ENCODE data around the gene FLRT2.

The FLRT2 gene

DNA sequence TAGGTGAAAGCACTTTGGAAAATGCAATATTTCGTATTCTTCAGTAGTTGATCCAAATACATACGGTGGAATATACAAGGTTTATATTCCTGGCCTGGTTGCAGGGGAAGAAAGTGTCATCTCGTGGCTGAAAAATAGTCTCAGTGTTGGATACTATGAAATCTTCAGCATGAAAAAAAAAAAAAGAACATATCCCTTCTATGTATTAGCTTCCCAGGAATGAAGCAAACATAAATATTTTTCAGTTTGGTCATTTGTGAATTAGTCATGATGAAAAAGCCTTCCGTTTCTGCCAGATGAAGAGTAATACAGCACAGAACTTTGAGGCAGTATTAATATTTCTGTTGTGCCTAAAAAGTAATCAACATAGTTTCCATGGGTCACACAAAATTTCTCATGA, 36.7 kb downstream of the FLRT2 start:
- FAIRE-seq = no peak

DNA sequence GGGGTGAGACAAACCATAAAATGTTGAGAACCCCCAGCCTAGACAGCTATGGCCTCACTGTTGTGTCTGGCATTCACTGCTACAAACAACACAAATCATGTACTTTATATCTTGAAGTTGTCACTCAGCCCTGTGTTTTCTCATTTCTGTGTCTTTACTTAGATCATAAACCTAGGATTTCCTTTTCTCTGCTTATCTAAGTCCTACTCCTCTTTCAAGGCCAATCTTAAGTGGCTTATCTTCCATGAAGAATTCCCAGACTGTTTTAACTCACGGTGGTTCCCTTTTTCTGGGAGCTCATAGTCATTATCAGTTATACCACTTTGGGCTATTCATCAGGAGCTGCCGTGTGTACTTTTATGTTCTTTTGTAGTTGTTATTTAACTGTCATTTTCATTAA, 42.1 kb downstream of the FLRT2 start:
- no peak for FAIRE-seq

DNA sequence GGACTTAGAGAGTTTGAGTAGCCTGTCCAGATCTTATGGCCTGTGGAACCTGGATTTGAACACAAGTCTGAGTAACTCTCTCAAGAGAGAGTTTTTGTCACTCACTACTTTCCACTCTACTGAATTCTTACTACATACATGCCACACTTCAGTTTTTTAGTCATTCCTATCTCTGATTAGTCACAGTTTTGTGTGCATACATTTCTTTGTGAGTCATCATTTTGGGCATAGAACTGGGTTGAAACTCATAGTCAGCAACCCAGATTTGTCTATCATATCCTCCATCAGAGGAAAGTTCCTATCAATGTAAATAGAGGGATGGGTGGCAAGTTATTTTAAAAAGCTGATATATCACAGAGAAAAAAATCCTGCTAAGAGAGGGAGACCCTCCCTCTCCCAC, 42.9 kb downstream of the FLRT2 start:
- no peak for FAIRE-seq

DNA sequence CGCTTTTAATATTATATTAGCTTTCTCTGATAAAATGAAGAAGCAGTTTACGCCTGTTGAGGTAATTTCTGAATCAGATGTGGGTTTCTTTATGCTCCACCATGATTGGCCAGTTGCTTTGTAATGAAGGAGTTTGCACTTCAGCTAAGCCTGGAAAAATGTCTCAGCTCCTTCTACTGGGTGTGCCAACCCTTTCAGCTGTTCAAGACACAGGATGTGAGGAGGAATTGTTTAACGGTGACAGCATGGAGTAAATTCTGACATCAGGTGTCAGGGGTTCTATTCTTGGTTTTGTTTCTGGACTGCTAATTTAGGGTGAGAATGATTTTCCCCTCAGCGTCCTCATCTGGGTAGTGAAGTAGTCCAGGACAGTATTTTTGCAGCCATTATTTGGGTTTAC, 43.5 kb downstream of the FLRT2 start:
- no peak for FAIRE-seq

DNA sequence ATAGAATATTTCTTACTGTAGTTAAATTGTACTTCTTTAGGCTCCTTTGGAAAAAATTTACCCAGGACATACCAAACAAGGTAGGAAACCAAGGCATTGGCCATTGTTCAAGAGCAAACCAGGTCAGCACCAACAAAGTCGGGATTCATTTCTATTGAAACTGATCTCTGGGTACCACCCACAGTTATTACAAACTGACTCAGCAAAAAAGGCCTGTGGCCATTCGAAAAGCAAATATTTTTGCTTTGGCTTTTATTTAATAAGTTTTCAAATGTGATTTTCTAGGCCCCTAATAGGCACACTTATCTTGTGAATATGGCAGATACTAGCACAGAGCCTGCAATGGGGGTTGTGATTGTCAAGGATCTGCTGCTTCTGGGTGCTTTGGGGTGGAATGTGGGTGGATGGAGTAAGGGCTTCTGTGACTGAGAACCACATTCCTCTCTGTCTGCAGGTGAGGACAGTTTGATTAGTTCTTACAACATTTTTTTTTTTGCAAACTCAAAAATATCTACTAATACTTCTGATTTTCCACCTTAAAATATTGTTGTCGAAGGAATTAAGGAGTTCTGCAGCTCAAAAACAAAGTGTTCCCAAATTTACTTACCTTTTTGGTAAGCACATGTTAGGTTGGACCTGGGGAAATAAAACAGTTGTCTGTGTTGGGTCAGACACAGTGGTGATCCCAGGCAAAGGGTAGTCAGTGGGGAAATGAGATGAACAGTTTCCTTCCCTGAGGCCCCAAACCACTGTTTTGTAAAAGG, 45.1 kb downstream of the FLRT2 start:
- no peak for FAIRE-seq

DNA sequence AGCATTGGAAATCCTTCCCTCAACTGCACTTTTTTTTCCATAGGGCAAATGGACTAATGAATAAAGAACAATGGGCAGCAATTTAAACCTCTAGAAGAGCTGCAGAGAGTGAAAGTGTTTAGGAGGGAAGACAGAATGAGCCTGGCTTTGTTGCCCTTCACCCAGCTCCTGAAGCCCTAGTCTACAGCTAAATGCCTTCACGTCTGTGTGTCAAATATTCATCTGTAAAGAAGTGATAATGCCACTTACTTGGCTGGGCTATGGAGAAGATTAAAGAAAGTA, 45.6 kb downstream of the FLRT2 start:
- FAIRE-seq = no peak

DNA sequence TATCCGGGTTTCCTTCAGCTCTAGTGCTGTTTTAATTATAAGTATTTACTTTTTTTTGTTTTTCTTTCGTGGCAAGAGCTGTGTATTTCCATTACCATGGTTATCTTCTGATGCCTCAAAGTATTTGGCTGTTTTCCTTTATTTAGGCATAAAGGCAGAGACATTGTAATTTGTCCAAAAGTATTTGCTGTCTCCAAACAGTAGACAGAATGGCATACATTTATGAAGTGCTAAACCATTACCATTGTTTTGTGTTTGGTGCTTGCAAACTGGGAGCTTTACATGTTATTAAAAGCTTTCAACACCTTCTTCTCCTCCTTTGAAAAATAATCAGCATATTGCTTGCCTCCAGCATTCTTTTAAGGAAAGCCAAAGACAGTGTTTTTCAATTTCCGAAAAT, 46.3 kb downstream of the FLRT2 start:
- no peak for FAIRE-seq

DNA sequence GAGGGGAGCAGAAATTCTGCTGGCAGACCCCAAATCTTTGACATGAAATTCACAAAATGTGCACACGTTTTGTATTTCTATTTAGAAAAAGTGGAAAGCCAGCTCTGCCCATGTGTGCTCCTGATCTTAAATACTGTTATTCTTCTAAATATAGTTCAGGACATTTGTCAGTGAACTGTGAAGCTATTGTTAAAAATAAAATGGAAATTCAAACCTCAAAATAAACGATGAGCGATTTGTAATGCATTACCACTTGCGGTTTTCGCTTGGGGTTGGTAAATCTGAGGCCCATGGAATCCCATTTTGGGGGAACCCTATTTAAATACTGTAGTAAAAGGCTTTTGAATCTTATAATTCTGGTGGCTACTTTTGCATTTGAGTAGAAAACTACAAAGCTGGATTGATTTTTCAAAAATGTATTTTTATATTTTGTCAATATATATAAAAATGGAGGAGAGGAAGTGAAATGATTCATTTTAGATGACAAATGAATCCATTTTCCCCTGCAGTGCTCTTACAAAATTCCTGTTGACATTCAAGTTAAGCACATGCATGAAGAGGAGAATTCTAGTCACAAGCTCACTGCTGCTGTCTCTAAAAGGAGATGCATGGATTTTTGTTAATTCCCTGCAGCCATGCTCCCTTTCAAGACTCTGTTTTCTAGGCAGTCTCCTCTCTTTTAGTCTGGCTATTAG, 47.1 kb downstream of the FLRT2 start:
- no peak for FAIRE-seq

DNA sequence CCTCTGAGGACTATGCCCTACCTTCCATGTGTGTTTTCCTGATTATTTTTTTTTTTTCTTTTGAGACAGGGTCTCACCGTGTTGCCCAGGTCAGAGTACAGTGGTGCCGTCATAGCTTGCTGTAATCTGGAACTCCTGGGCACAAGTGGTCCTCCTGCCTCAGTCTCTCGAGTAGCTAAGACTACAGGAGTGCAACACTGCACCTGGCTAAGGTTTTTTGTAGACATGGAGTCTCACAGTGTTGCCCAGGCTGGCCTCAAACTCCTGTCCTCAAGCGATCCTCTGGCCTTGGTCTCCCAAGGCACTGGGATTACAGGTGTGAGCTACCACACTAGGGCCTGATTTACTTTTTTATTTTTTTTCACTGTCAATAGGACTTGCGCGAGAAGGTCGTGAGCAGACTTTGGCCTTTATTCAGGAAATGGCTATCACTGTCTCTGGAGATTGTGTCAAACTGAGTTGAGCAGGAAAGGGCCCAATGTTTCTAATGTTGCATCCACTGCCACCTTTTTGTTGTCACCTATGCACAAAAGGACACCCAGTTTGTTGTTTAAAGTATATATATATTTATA, 47.7 kb downstream of the FLRT2 start:
- FAIRE-seq = no peak

DNA sequence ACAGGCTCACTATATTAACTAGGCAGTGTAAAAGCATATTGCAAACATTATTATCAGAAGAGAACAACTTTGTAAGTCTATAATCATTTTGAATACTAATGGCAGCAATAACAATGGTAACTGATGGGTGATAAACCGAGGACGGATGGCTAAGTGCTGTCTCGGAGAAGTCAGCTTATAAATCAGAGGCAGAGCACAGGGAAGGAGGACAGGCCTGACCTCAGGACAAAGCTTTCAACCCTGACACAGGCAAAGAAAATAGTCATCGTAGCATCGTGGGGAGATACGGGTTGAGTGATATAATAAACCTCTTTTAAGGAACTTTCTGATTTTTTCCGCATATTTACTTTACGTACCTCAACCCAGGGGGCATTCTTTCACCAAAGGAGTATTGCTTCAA, 48.4 kb downstream of the FLRT2 start:
- no peak for FAIRE-seq

DNA sequence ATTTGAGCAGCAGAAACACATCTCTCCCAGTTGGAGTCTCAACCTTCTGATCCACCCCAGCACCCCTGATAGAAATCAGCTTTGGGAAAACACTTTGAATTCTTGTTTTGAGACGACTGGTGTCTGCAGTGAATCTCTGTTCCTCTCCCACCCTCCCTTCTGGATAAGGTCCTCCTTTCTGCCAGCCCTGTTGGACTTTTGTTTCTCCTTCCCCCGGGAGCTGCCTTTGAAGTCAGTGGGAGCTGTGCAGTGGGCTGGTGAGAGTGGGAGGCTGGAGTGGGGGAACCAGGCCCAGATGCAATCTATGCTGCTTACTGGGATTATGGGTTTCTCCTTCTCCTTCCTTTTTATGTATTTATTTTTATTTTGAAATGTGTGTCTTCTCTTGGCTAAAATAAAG, 49.0 kb downstream of the FLRT2 start:
- FAIRE-seq = no peak

DNA sequence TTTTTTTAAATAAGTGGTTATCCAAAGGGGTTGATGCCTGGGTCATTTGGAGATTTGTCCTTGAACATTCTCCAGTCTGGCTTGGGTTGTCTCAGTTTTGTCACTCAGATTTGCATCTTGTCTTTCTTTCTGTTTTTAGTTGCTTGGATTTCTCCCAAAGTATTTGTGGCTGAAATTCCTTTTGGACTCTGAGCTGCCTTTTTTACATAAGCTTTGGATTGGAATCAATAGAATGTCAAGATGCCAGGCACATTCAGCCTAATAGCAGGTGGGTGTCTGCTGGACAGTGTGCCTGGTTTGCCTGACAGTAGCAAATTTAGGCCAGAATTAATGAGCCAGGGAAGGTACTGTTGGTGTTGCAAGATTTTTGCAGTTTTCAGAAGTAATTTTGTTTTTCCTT, 50.0 kb downstream of the FLRT2 start:
- no peak for FAIRE-seq

DNA sequence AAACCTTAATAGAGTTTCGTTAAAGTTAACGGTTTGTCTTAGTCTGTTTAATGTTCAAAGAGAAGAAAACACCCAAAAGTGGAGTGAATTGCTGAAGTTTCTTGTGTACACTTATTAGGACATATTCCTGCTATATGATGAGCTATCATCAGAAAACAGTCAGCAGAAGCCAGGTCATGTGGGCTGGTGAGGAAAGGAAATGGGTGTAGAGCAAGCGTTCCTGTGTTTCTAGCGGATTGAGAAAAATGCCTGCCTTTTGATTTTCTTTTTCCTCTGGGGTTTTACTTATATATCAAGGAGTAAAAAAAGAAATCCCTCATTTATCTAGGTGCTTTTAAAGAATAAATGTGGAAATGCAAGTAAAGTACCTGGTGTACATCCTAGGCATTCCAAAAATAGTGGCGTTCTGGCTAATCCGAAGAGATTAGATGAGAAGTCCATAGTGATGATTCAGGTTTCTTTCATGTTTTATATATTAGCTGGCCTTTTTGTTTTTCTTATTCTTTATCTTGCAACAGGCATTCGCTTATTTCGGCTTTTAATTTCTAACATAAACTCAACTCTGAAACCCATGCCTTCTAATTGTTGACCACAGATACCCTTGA, 50.7 kb downstream of the FLRT2 start:
- no peak for FAIRE-seq

DNA sequence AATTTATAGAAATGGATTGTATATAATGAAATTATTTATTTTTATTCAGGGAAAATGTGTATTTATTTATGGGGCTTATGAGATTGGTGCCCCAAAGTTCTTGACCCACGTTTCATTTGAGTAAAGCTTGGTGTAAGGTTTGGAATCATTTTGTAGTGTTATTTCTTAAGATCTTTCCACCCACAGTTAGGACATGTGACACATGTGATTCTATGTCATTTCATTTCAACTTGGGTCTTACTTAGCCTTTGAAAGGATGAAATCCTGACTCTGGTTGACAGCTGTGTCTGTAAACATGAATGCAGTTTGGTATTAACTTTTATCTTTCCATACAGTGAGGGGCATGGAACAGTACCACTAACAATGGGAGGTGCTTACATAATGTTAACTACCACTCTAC, 51.7 kb downstream of the FLRT2 start:
- FAIRE-seq = no peak

DNA sequence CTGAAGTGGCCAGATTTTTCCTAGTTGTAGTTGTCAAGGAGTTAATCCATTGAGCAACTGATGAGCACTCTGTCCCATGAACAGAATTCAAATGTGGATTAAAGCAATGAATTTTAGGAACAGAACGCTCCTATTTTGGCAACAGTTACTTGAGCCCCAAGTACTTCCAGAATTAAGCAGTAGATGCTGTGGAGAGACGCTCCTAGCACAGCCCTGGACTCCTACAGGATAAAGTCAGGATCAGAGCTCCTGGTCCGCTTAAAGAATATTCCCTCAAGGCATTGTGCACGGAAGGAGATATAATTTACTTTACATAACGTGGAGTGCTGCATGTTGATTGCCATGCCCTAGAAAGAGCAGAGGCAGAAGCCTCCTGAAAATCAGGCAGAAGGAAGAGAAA, 53.4 kb downstream of the FLRT2 start:
- FAIRE-seq = no peak

DNA sequence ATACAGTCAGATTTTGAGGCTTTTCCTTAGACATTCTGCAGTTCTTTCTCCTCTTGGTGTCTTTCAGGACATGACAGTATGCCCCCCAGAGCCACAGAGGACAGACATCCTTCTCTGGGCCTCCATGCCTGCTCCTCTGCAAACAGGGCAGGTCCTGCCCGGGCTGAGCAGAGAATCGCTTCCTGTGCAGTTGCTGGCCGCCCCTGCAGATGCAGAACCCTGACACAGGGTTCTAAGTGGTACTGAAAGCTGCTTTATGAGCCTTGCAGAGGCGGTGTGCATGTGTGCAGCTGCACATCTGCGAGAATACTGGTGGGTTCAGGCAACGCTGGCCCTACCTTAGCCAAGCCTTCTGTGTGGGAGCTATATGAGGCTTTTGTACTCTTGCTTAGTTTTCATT, 54.5 kb downstream of the FLRT2 start:
- no peak for FAIRE-seq

DNA sequence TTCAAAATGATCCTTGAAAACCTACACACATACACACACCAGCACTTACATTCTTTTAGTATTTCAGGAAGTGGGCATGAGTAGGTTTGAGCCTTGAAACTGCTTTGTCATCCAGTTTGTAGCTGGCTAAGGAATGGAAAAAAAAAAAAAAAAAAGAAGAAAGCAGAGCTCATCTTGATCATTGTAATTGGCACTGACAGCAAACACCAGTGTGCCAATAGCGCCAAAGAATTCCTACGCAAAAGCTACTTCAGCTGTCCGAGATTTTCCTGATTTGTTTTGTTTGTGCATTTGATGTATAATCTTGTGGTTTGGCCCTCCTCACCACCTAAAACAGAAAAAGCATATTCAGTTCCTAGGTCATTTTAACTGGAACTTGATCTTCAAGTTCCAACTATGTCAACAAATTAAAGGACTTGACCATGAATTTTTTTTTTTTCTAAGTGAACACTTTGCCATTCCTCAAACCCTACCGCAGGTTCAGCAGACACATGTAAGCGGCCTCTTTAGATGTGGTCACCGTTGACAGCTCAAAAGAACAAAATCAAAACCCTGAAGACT, 57.3 kb downstream of the FLRT2 start:
- FAIRE-seq = no peak

DNA sequence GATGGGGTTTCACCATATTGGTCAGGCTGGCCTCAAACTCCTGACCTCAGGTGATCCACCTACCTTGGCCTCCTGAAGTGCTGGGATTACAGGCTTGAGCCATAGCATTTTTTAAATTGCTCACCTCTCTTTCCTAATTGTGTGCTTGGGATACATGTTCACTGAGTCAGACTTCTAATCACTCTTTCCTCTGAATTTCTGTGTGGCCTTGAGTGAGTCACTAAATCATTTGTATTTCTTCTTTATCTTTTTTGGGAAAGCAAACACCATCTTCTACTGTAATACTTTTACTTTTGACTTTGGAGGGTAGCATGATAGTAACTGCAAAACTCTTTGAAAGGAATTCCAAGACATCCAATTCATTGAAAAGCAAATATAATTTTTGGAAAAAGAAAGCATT, 60.8 kb downstream of the FLRT2 start:
- no peak for FAIRE-seq

DNA sequence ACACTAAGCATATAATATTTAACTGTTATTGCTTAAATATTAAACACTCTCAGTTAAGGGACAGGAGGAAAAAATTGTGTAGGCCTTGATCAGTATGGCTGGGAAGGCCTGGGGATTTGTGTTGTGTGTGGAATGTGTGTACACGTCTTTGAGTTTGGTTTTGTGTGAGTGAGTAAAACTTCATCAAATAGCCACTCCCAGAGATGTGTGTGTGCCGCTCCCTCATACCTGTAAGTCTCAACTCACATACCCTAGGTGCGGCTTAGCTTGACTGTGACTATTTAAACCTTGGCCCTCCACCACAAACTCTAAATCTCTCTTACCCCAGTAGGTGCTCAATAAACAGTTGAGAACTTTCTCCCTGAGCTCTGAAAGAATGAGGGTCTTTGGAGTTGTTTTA, 64.3 kb downstream of the FLRT2 start:
- FAIRE-seq = no peak

DNA sequence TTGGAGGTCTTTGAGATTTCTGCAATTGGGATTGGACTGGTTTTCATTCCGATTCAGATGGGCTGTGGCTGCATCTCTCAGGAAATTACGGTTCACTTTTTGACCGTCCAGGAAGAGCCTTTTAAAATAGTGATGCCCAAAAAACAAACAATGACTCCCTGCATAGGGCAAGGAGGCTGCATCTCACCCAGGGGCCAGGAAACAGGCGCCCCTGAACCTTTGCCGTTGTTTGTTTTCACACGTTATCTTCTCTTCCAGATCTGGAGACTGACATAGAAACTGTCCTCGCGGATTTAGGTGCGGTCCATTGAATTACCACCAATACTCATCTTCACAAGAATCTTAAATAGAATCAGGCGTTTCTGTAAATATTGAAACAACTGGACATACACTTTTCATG, 66.0 kb downstream of the FLRT2 start:
- no peak for FAIRE-seq

DNA sequence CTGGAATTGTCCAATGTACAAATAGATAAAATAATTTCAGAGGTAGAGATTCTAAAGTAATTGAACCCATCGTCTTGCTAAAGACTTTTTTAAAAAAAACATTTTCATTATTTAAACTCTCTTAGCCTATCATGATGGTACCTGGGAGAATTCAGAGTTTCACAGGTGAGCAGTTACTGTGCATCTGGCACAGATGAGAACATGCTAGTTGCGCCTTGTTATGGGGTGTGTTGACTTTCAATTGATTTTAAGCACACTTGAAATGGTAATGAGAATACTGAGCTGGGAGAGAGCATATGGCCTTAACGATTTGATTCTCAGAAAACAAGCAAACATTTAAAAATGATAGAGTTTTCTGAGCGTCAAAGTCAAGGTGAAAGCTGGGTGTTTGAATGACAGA, 66.6 kb downstream of the FLRT2 start:
- FAIRE-seq = no peak

DNA sequence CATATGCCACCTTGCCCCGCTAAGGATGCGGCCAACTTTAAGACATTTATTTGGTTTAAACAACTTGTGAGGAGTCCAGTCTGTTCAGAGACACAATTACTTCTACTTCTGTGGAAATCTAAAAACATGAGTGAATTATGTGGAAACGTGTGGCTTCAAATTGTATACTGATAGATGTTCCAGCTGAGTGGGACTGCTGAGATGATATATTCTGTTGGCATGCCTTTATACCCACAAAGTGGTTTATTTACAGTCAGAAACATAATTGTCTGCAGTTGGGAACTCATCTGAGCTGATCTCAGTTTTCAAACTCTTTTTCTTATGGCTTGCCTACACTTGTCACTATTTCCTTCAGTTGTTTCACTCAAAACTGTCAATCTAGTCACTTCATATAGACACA, 67.8 kb downstream of the FLRT2 start:
- no peak for FAIRE-seq

DNA sequence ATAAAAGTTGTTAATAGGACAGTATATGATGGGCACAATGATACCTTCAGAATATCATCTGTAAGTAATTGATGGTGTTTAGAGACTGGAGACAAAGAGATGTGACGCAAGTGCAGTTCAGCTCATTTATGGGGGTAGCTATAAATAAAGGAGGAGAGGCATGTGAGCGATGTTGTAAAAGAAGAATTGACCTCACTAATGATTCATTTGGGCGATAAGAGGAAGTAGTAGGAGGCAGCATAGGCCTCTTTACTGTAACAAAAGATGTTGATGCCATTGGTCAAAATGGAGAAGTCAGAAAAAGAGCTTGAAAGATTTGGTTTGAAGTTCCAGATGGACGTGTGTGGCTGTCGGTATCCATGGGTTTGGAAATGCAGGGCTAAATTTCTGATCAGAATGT, 70.0 kb downstream of the FLRT2 start:
- FAIRE-seq = no peak

DNA sequence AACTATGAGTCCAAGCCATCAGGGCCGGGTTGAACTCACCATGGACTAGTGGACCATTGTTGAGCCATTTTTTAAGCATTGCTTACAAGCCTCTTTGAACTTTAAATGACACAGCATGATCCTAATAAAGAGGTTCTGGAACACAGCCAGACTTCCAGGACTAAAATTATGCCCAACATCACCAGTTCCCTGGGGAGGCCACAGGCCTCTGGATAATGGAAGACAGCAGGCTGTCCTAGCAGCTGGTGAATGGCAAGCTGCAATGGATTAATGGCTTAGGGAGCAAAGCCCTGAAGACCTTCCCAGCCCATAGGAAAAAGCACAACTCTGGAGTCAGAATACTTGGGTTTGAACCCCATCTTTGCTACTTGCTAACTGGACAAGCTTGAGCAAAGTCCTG, 71.3 kb downstream of the FLRT2 start:
- no peak for FAIRE-seq

Measured in G401.6 (cell line).